Measurements from ENCODE around the gene RBM39. TPM values are rescaled to one million over a fixed set of nuclear protein-coding genes. Genes with fewer than 3 reads are reported as not detected.

The RBM39 gene
- total and polyA plus RNA-seq, 2 of the 13 experiments (the other 11 are each of a cell fraction or from before 2014, with no cell fraction given), result 788 to 920 TPM

- ATAC-seq, result no peak
- H3K27me3 ChIP-seq (ENCODE audit: control insufficient read depth in 1 of 2, insufficient read depth in 2 of 2, low read length in 2 of 2), result no peaks in the 10 kb centered on the region
- intact Hi-C loops (cut with micrococcal nuclease; ENCODE audit: unreplicated experiment) (no loop called here), in situ Hi-C loops (cut with HindIII; ENCODE audit: extremely low pct_ligation_motif_present, low pct_unique_long_range_greater_than_20kb) (no loop called here)
- no peaks in the 10 kb centered on the region for H4K20me1 ChIP-seq (ENCODE audit: insufficient read depth, low read length)
- no peaks in the 10 kb centered on the region for H3K79me2 ChIP-seq (ENCODE audit: insufficient read depth, low read length)
- TF ChIP-seq, protein P1, sequence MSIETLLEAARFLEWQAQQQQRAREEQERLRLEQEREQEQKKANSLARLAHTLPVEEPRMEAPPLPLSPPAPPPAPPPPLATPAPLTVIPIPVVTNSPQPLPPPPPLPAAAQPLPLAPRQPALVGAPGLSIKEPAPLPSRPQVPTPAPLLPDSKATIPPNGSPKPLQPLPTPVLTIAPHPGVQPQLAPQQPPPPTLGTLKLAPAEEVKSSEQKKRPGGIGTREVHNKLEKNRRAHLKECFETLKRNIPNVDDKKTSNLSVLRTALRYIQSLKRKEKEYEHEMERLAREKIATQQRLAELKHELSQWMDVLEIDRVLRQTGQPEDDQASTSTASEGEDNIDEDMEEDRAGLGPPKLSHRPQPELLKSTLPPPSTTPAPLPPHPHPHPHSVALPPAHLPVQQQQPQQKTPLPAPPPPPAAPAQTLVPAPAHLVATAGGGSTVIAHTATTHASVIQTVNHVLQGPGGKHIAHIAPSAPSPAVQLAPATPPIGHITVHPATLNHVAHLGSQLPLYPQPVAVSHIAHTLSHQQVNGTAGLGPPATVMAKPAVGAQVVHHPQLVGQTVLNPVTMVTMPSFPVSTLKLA (IDR thresholded peaks at IDR 0.05), result peak; percentile 89
- TF ChIP-seq CREBL2 (CRISPR knock-in tag; IDR thresholded peaks at IDR 0.05; ENCODE audit: borderline replicate concordance), result no peak
- TF ChIP-seq, protein P2, sequence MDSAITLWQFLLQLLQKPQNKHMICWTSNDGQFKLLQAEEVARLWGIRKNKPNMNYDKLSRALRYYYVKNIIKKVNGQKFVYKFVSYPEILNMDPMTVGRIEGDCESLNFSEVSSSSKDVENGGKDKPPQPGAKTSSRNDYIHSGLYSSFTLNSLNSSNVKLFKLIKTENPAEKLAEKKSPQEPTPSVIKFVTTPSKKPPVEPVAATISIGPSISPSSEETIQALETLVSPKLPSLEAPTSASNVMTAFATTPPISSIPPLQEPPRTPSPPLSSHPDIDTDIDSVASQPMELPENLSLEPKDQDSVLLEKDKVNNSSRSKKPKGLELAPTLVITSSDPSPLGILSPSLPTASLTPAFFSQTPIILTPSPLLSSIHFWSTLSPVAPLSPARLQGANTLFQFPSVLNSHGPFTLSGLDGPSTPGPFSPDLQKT (CRISPR knock-in tag; IDR thresholded peaks at IDR 0.05; ENCODE audit: borderline replicate concordance), result no peak
- H2AFZ ChIP-seq (ENCODE audit: low read length), result no peak overlapping the region
- peaks cover 21 to 49% of the 10 kb centered on the region in 2 experiments for H3K36me3 ChIP-seq (replicated peaks in 1 of 2; ENCODE audit: control insufficient read depth in 1 of 2, insufficient read depth in 2 of 2, low read length in 2 of 2)
- ChIA-PET CTCF (ENCODE audit: low intra/inter-chr PET ratio, low total read pairs) (no interaction called here), POLR2A (no interaction called here)
- H3K4me1 ChIP-seq (ENCODE audit: insufficient read depth, low read length), result no peaks in the 10 kb centered on the region
- BruUV-seq (replicated peaks), result no TSS peak
- no peak overlapping the region for H3K4me3 ChIP-seq (replicated peaks in 1 of 3; ENCODE audit: insufficient read depth in 1 of 3, low read depth in 2 of 3, low read length in 3 of 3)
- no peak overlapping the region for H3K27ac ChIP-seq (ENCODE audit: extremely low read length, insufficient read depth, low read length)
- WGBS (ENCODE audit: low lambda C conversion rate), result 97% methylated on average over 4 of the region's 4 CpGs
- no peak overlapping the region for H3K4me2 ChIP-seq (ENCODE audit: low read depth, low read length)
- no peak overlapping the region for H3K9ac ChIP-seq (ENCODE audit: insufficient read depth, low read depth, low read length)
- no peaks in the 10 kb centered on the region for H3K9me3 ChIP-seq (ENCODE audit: low read length)
- no peak for FAIRE-seq
- no peak for DNase-seq (ENCODE audit: low spot score)
Observed at GRCh38 chr20:35673884-35674283, 68.2 kb downstream of the RBM39 start.

- FAIRE-seq, result no peak
- 46% methylated on average over 1 of the region's 1 CpG for WGBS (ENCODE audit: low lambda C conversion rate)
- no peak for TF ChIP-seq ZNF331 (CRISPR knock-in tag; IDR thresholded peaks at IDR 0.05)
- no peak for TF ChIP-seq ZBTB20 (CRISPR knock-in tag; IDR thresholded peaks at IDR 0.05; ENCODE audit: borderline replicate concordance, low read depth)
- no peak for TF ChIP-seq IKZF1 (IDR thresholded peaks at IDR 0.05)
- TF ChIP-seq, protein P3, sequence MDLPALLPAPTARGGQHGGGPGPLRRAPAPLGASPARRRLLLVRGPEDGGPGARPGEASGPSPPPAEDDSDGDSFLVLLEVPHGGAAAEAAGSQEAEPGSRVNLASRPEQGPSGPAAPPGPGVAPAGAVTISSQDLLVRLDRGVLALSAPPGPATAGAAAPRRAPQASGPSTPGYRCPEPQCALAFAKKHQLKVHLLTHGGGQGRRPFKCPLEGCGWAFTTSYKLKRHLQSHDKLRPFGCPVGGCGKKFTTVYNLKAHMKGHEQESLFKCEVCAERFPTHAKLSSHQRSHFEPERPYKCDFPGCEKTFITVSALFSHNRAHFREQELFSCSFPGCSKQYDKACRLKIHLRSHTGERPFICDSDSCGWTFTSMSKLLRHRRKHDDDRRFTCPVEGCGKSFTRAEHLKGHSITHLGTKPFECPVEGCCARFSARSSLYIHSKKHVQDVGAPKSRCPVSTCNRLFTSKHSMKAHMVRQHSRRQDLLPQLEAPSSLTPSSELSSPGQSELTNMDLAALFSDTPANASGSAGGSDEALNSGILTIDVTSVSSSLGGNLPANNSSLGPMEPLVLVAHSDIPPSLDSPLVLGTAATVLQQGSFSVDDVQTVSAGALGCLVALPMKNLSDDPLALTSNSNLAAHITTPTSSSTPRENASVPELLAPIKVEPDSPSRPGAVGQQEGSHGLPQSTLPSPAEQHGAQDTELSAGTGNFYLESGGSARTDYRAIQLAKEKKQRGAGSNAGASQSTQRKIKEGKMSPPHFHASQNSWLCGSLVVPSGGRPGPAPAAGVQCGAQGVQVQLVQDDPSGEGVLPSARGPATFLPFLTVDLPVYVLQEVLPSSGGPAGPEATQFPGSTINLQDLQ (CRISPR knock-in tag; IDR thresholded peaks at IDR 0.05), result no peak
- no peak for TF ChIP-seq KDM5A (IDR thresholded peaks at IDR 0.05; ENCODE audit: borderline replicate concordance, low read length)
- TF ChIP-seq, protein P4, sequence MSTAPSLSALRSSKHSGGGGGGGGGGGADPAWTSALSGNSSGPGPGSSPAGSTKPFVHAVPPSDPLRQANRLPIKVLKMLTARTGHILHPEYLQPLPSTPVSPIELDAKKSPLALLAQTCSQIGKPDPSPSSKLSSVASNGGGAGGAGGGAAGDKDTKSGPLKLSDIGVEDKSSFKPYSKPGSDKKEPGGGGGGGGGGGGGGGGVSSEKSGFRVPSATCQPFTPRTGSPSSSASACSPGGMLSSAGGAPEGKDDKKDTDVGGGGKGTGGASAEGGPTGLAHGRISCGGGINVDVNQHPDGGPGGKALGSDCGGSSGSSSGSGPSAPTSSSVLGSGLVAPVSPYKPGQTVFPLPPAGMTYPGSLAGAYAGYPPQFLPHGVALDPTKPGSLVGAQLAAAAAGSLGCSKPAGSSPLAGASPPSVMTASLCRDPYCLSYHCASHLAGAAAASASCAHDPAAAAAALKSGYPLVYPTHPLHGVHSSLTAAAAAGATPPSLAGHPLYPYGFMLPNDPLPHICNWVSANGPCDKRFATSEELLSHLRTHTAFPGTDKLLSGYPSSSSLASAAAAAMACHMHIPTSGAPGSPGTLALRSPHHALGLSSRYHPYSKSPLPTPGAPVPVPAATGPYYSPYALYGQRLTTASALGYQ (CRISPR knock-in tag; IDR thresholded peaks at IDR 0.05), result no peak
- no peak for TF ChIP-seq AGO1 (IDR thresholded peaks at IDR 0.05; ENCODE audit: low read depth, low read length, poor library complexity, severe bottlenecking)
- no peak for TF ChIP-seq MEF2D (CRISPR knock-in tag; IDR thresholded peaks at IDR 0.05)
Observed at GRCh38 chr20:35669681-35670080, 72.4 kb downstream of the RBM39 start.

More at GRCh38 chr20:35669681-35670080, 72.4 kb downstream of the RBM39 start:
- intact Hi-C loops (cut with micrococcal nuclease; ENCODE audit: unreplicated experiment) (no loop called here), in situ Hi-C loops (cut with HindIII; ENCODE audit: extremely low pct_ligation_motif_present, low pct_unique_long_range_greater_than_20kb) (no loop called here)
- peaks cover 5% of the 10 kb centered on the region; the same call in 1 of the 2 replicates for H3K4me1 ChIP-seq (ENCODE audit: insufficient read depth, low read length)
- BruUV-seq (replicated peaks), result no TSS peak
- H3K79me2 ChIP-seq (ENCODE audit: insufficient read depth, low read length), result peaks cover under 1% of the 10 kb centered on the region
- H3K4me3 ChIP-seq (replicated peaks in 1 of 3; ENCODE audit: insufficient read depth in 1 of 3, low read depth in 2 of 3, low read length in 3 of 3), result no peak overlapping the region
- H3K36me3 ChIP-seq (replicated peaks in 1 of 2; ENCODE audit: control insufficient read depth in 1 of 2, insufficient read depth in 2 of 2, low read length in 2 of 2), result peaks cover 21 to 47% of the 10 kb centered on the region in 2 experiments
- H3K27me3 ChIP-seq (ENCODE audit: control insufficient read depth in 1 of 2, insufficient read depth in 2 of 2, low read length in 2 of 2), result no peaks in the 10 kb centered on the region
- CTCF ChIA-PET (ENCODE audit: low intra/inter-chr PET ratio, low total read pairs), result no interaction called here
- no peak overlapping the region for H2AFZ ChIP-seq (ENCODE audit: low read length)
- no peak overlapping the region for H3K4me2 ChIP-seq (ENCODE audit: low read depth, low read length)
- DNase-seq (ENCODE audit: low spot score) (no peak), ATAC-seq (no peak)
- no peaks in the 10 kb centered on the region for H4K20me1 ChIP-seq (ENCODE audit: insufficient read depth, low read length)
- H3K9ac ChIP-seq (ENCODE audit: insufficient read depth, low read depth, low read length), result no peak overlapping the region
- H3K9me3 ChIP-seq (ENCODE audit: low read length), result no peaks in the 10 kb centered on the region
- no peak overlapping the region for H3K27ac ChIP-seq (ENCODE audit: extremely low read length, insufficient read depth, low read length)
- POLR2A ChIA-PET, result no interaction called here
